OCI-LY7 (cell line): Measurements from ENCODE around the gene SART3. TPM values are rescaled to one million over a fixed set of nuclear protein-coding genes. Genes with fewer than 3 reads are reported as not detected.

Source experiments
- BruUV-seq: library from RNA; stranded (reverse); fragments of 400-500 nt; replicated peaks from 2 replicates; lab custom pipeline; 2021; lab: Mats Ljungman, UMichigan
- CTCF ChIA-PET: fragments of 300-600 bp; sonication (Branson Sonifier 250); formaldehyde crosslinking; loops from one replicate; lab custom pipeline; 2022; ENCODE audit warnings: antibody characterized with exemption; ENCODE audit not compliant: unreplicated experiment; lab: Charles Lee
- POLR2A ChIA-PET: fragments of 300-600 bp; sonication (Branson Sonifier 250); formaldehyde crosslinking; loops from one replicate; lab custom pipeline; 2022; ENCODE audit warnings: antibody characterized with exemption; lab: Charles Lee
- DNase-seq: peaks from one replicate; pipeline ENCODE4 v3.0.0-alpha.2; 2015; ENCODE audit warnings: low spot score
- H2AFZ ChIP-seq: fragments of 200-600 bp; sonication (generic), shearing (Covaris generic); 2 replicates; pipeline ENCODE4 v1.6.1; 2014; ENCODE audit warnings: mild to moderate bottlenecking, antibody characterized with exemption, low read length, moderate library complexity
- H3K27ac ChIP-seq: fragments of 200-600 bp; sonication (generic); 2 replicates; pipeline ENCODE4 v1.5.1; 2014; ENCODE audit warnings: mixed run types, low read depth, mild to moderate bottlenecking, moderate library complexity, low read length, inconsistent platforms; ENCODE audit not compliant: poor library complexity, severe bottlenecking
- H3K36me3 ChIP-seq: fragments of 200-600 bp; sonication (generic); 2 replicates; pipeline ENCODE4 v1.6.1; 2014; ENCODE audit warnings: mild to moderate bottlenecking, antibody characterized with exemption, low read length, moderate library complexity, mixed read lengths; ENCODE audit not compliant: insufficient read depth
- H3K4me1 ChIP-seq: fragments of 200-600 bp; sonication (generic); 2 replicates; pipeline ENCODE4 v1.5.1; 2014; ENCODE audit warnings: mild to moderate bottlenecking, low read length; ENCODE audit not compliant: insufficient read depth, poor library complexity, severe bottlenecking
- H3K4me2 ChIP-seq: fragments of 200-600 bp; sonication (generic); 2 replicates; pipeline ENCODE4 v1.6.1; 2014; ENCODE audit warnings: mild to moderate bottlenecking, low read length
- H3K4me3 ChIP-seq: fragments of 200-600 bp; sonication (generic); 2 replicates; pipeline ENCODE4 v1.5.1; 2014; ENCODE audit warnings: mild to moderate bottlenecking, low read depth, low read length; ENCODE audit not compliant: poor library complexity, severe bottlenecking
- H3K79me2 ChIP-seq: fragments of 200-600 bp; sonication (generic); 2 replicates; pipeline ENCODE4 v1.6.1; 2016; ENCODE audit warnings: low read depth, mild to moderate bottlenecking, low read length, moderate library complexity, mixed read lengths; ENCODE audit not compliant: insufficient read depth
- H3K9me2 ChIP-seq: fragments of 200-600 bp; sonication (generic); 2 replicates; pipeline ENCODE4 v1.6.1; 2016; ENCODE audit warnings: mild to moderate bottlenecking, low read length, mixed read lengths; ENCODE audit not compliant: insufficient read depth
- H3K9me3 ChIP-seq: fragments of 200-600 bp; sonication (generic); 2 replicates; pipeline ENCODE4 v1.6.1; 2014; ENCODE audit warnings: mild to moderate bottlenecking, mixed run types, low read length, mixed read lengths
- H4K20me1 ChIP-seq: fragments of 200-600 bp; sonication (generic); 2 replicates; pipeline ENCODE4 v1.6.1; 2014; ENCODE audit warnings: mild to moderate bottlenecking, antibody characterized with exemption, low read length, moderate library complexity, mixed read lengths; ENCODE audit not compliant: insufficient read depth
- CTCF ChIP-seq: fragments of 200-600 bp; sonication (generic); conservative IDR thresholded peaks from 2 replicates; pipeline ENCODE4 v1.5.1; 2014; ENCODE audit warnings: mild to moderate bottlenecking, antibody characterized with exemption, low read length, moderate library complexity, mixed read lengths
- EZH2phosphoT487 ChIP-seq: fragments of 200-600 bp; sonication (generic); IDR thresholded peaks from 2 replicates; pipeline ENCODE4 v1.6.1; 2018; ENCODE audit warnings: low read depth, borderline replicate concordance, mild to moderate bottlenecking, mixed run types, antibody characterized with exemption, low read length, moderate library complexity, mixed read lengths
- intact Hi-C: fragments of 100-400 bp; cut with micrococcal nuclease; formaldehyde crosslinking; loops from one replicate; pipeline ENCODE4 v1.10.0; 2022; ENCODE audit not compliant: unreplicated experiment
- total RNA-seq, 2 experiments: library from RNA; depleted of rRNA in 1 of 2; stranded (reverse); fragments of >200 nt in 1 of 2; shearing (Covaris generic) in 1 of 2; gene quantifications; 2 replicates each; pipeline ENCODE4 v1.2.3, GENCODE V29; 2014 to 2022

Gene SART3
- total RNA-seq, 2 experiments from 2014 or later, result 143 to 211 TPM

- no peak overlapping the region for H3K4me3 ChIP-seq
- CTCF ChIA-PET, result no interaction called here
- H3K9me2 ChIP-seq, result no peaks in the 10 kb centered on the region
- POLR2A ChIA-PET, result interaction anchor here (1.4 to 1.5 kb wide), 2 partner anchors 11 to 13 kb away, joined by 3 read pairs; no protein-coding TSS in a partner anchor
- peaks cover 100% of the 10 kb centered on the region for H3K36me3 ChIP-seq
- H3K79me2 ChIP-seq, result no peaks in the 10 kb centered on the region
- no peaks in the 10 kb centered on the region for H3K4me1 ChIP-seq
- intact Hi-C loops, result no loop called here
- H3K9me3 ChIP-seq, result no peaks in the 10 kb centered on the region
- TF ChIP-seq EZH2phosphoT487 (no peak), CTCF (no peak)
- no peak overlapping the region for H3K4me2 ChIP-seq
- H4K20me1 ChIP-seq, result no peaks in the 10 kb centered on the region
- H2AFZ ChIP-seq, result no peak overlapping the region
- BruUV-seq, result no TSS peak
- DNase-seq, result no peak
- H3K27ac ChIP-seq, result no peak overlapping the region
These were observed 33.8 kb downstream of the SART3 start for GRCh38 chr12:108527166-108527496.

GRCh38 chr12:108526482-108527165, 34.3 kb downstream of the SART3 start:
- H3K4me2 ChIP-seq, result no peak overlapping the region
- BruUV-seq, result no TSS peak
- intact Hi-C loops, result no loop called here
- no peaks in the 10 kb centered on the region for H3K9me3 ChIP-seq
- no peak for DNase-seq
- no peaks in the 10 kb centered on the region for H3K4me1 ChIP-seq
- no peak overlapping the region for H3K4me3 ChIP-seq
- no peaks in the 10 kb centered on the region for H3K9me2 ChIP-seq
- H3K36me3 ChIP-seq, result peaks cover 100% of the 10 kb centered on the region
- no peak overlapping the region for H2AFZ ChIP-seq
- no peaks in the 10 kb centered on the region for H4K20me1 ChIP-seq
- TF ChIP-seq CTCF (no peak), EZH2phosphoT487 (no peak)
- ChIA-PET CTCF (no interaction called here), POLR2A (interaction anchor here (1.5 kb wide), 1 partner anchor 11 kb away, joined by 3 read pairs; no protein-coding TSS in a partner anchor)
- H3K79me2 ChIP-seq, result no peaks in the 10 kb centered on the region
- H3K27ac ChIP-seq, result no peak overlapping the region

- H3K27ac ChIP-seq, result no peak overlapping the region
These were observed 35.3 kb downstream of the SART3 start for GRCh38 chr12:108525681-108526080.

More at GRCh38 chr12:108525681-108526080, 35.3 kb downstream of the SART3 start:
- no TSS peak for BruUV-seq
- H2AFZ ChIP-seq, result no peak overlapping the region
- peaks cover 100% of the 10 kb centered on the region for H3K36me3 ChIP-seq
- H3K79me2 ChIP-seq, result no peaks in the 10 kb centered on the region
- ChIA-PET POLR2A (no interaction called here), CTCF (no interaction called here)
- H3K9me2 ChIP-seq, result no peaks in the 10 kb centered on the region
- no peak overlapping the region for H3K4me3 ChIP-seq
- H3K4me1 ChIP-seq, result no peaks in the 10 kb centered on the region
- no peak for TF ChIP-seq CTCF
- no peak for TF ChIP-seq EZH2phosphoT487
- no peak overlapping the region for H3K4me2 ChIP-seq
- intact Hi-C loops, result no loop called here
- no peak for DNase-seq
- no peaks in the 10 kb centered on the region for H3K9me3 ChIP-seq
- no peaks in the 10 kb centered on the region for H4K20me1 ChIP-seq
